Parathyroid adenoma (tissue), 2 donors: ENCODE measurements around the gene KCNQ1.

ENCODE experiments used
- H2AFZ ChIP-seq: fragments of 300-600 bp; sonication (generic); one replicate; pipeline ENCODE4 v1.7.0; 2017; ENCODE audit warnings: antibody characterized with exemption, mild to moderate bottlenecking
- H3K27ac ChIP-seq: fragments of 300-600 bp; sonication (generic); one replicate; pipeline ENCODE4 v1.7.0; 2017
- H3K27me3 ChIP-seq: fragments of 300-600 bp; sonication (generic); one replicate; pipeline ENCODE4 v1.7.0; 2017; ENCODE audit warnings: low read length; ENCODE audit not compliant: control insufficient read depth, insufficient read depth
- H3K36me3 ChIP-seq: fragments of 300-600 bp; sonication (generic); one replicate; pipeline ENCODE4 v1.7.0; 2017; ENCODE audit warnings: low read length; ENCODE audit not compliant: control insufficient read depth, insufficient read depth
- H3K4me1 ChIP-seq: fragments of 300-600 bp; sonication (generic); one replicate; pipeline ENCODE4 v1.7.0; 2017; ENCODE audit warnings: control low read depth
- H3K4me2 ChIP-seq: fragments of 300-600 bp; sonication (generic); one replicate; pipeline ENCODE4 v1.7.0; 2017; ENCODE audit warnings: low read length
- H3K4me3 ChIP-seq: fragments of 300-600 bp; sonication (generic); one replicate; pipeline ENCODE4 v1.7.0; 2017; ENCODE audit warnings: low read depth, low read length
- H3K79me2 ChIP-seq: fragments of 300-600 bp; sonication (generic); one replicate; pipeline ENCODE4 v1.7.0; 2017; ENCODE audit warnings: control low read depth
- H3K9ac ChIP-seq: fragments of 300-600 bp; sonication (generic); one replicate; pipeline ENCODE4 v1.7.0; 2017; ENCODE audit warnings: mild to moderate bottlenecking
- H3K9me3 ChIP-seq: fragments of 300-600 bp; sonication (generic); one replicate; pipeline ENCODE4 v1.7.0; 2017; ENCODE audit warnings: low read length; ENCODE audit not compliant: control insufficient read depth
- CTCF ChIP-seq: fragments of 300-600 bp; sonication (generic); IDR thresholded peaks from one replicate; pipeline ENCODE4 v1.7.0; 2017; ENCODE audit warnings: antibody characterized with exemption, mild to moderate bottlenecking
- donor health status: primary hyperparathyroidism.

The KCNQ1 gene

GRCh38 chr11:2725368-2726300 lies 280.8 kb downstream of the KCNQ1 start:
- Histone ChIP-seq H2AFZ (no peak overlapping the region), H3K79me2 (no peaks in the 10 kb centered on the region), H3K4me2 (no peak overlapping the region), H3K4me3 (no peak overlapping the region), H3K27ac (no peak overlapping the region), H3K27me3 (no peaks in the 10 kb centered on the region), H3K4me1 (no peaks in the 10 kb centered on the region), H3K9me3 (no peaks in the 10 kb centered on the region), H3K36me3 (no peaks in the 10 kb centered on the region), H3K9ac (no peak overlapping the region)
- TF ChIP-seq CTCF: no peak

- no peak overlapping the region for H2AFZ ChIP-seq
- no peaks in the 10 kb centered on the region for H3K36me3 ChIP-seq
- no peak overlapping the region for H3K27ac ChIP-seq
These were observed 282.2 kb downstream of the KCNQ1 start for GRCh38 chr11:2726964-2727363.

GRCh38 chr11:2728128-2728662 lies 283.4 kb downstream of the KCNQ1 start:
- no peaks in the 10 kb centered on the region for H3K9me3 ChIP-seq
- H3K36me3 ChIP-seq: no peaks in the 10 kb centered on the region
- H3K27ac ChIP-seq: no peak overlapping the region
- no peak overlapping the region for H3K9ac ChIP-seq
- H2AFZ ChIP-seq: no peak overlapping the region
- H3K4me2 ChIP-seq: no peak overlapping the region
- H3K4me1 ChIP-seq: no peaks in the 10 kb centered on the region
- TF ChIP-seq CTCF: no peak
- H3K4me3 ChIP-seq: no peak overlapping the region
- no peaks in the 10 kb centered on the region for H3K79me2 ChIP-seq
- no peaks in the 10 kb centered on the region for H3K27me3 ChIP-seq

More at GRCh38 chr11:2726964-2727363, 282.2 kb downstream of the KCNQ1 start:
- no peak for TF ChIP-seq CTCF
- Histone ChIP-seq H3K79me2 (no peaks in the 10 kb centered on the region), H3K27me3 (no peaks in the 10 kb centered on the region), H3K4me2 (no peak overlapping the region), H3K4me1 (no peaks in the 10 kb centered on the region), H3K9me3 (no peaks in the 10 kb centered on the region), H3K4me3 (no peak overlapping the region), H3K9ac (no peak overlapping the region)

GRCh38 chr11:2728663-2729332 lies 284.0 kb downstream of the KCNQ1 start:
- Histone ChIP-seq H3K4me2 (no peak overlapping the region), H3K9ac (no peak overlapping the region), H3K9me3 (no peaks in the 10 kb centered on the region), H3K79me2 (no peaks in the 10 kb centered on the region), H2AFZ (no peak overlapping the region), H3K27ac (no peak overlapping the region), H3K4me1 (no peaks in the 10 kb centered on the region), H3K4me3 (no peak overlapping the region), H3K36me3 (no peaks in the 10 kb centered on the region), H3K27me3 (no peaks in the 10 kb centered on the region)
- no peak for TF ChIP-seq CTCF
